ENCODE results near the gene FASTKD3.

GRCh38 chr5:7852542-7852941 lies 16.3 kb downstream of the FASTKD3 start:
- no peak for TF ChIP-seq CTCF (IDR thresholded peaks at IDR 0.05; ENCODE audit: insufficient read depth, low read depth, low read length)
- TF ChIP-seq EZH2 (IDR thresholded peaks at IDR 0.05; ENCODE audit: insufficient read depth, low read length) = no peak
